Measurements from ENCODE around the gene OR8J3.
"Not testable (repeated sequence)": the region's sequence is repeated elsewhere in the genome, so short reads cannot be mapped to it uniquely, and the experiment has no call there.

Gene OR8J3, protein sequence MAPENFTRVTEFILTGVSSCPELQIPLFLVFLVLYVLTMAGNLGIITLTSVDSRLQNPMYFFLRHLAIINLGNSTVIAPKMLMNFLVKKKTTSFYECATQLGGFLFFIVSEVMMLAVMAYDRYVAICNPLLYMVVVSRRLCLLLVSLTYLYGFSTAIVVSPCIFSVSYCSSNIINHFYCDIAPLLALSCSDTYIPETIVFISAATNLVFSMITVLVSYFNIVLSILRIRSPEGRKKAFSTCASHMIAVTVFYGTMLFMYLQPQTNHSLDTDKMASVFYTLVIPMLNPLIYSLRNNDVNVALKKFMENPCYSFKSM

DNA sequence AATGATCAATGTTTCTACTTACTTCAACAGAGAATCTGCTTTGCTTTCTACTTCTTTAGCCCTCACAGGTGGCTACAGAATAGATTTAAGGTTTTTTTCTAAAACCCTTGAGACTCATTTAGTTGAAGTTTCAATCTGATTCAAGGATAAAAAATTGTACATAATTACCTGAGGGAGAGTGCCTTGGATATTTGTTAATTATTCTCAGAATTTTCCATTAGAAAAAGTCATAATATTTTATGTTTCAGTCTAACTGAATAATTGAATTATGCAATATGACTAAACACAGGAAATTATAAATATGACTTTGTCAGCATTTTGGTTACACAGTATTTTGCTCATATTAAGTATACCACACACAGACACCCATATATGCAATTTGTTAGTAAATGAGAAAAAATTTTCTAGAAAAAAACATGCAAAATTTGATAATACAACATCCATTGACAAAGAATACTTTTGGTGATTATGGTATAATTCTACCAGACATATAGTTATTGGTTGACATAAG, at the start of gene OR8J3:
Gene OR8J3 (minus strand): TSS at position 51 of the 511 bp plus-strand sequence. CDS start 2,483 bp downstream, outside the sequence.
- no peak for DNase-seq (ENCODE audit: low spot score)

- no peak for DNase-seq (ENCODE audit: low spot score)
Observed at GRCh38 chr11:56188602-56189001, 48.6 kb upstream of the OR8J3 start.

GRCh38 chr11:56183459-56183858, 43.5 kb upstream of the OR8J3 start:
- no peak for DNase-seq (ENCODE audit: low spot score)

- DNase-seq (ENCODE audit: low spot score) = no peak
Observed at GRCh38 chr11:56176318-56176717, 36.3 kb upstream of the OR8J3 start, which contains the start of gene OR5J2. Gene OR5J2, plus strand, starts transcription at chr11:56176618. Its CDS starts 0 bp downstream, at chr11:56176618.

GRCh38 chr11:56172256-56172830, 32.3 kb upstream of the OR8J3 start:
- DNase-seq (ENCODE audit: low spot score) = no peak

- DNase-seq (ENCODE audit: low spot score) = no peak
Observed at GRCh38 chr11:56163804-56164203, 23.8 kb upstream of the OR8J3 start.

DNA sequence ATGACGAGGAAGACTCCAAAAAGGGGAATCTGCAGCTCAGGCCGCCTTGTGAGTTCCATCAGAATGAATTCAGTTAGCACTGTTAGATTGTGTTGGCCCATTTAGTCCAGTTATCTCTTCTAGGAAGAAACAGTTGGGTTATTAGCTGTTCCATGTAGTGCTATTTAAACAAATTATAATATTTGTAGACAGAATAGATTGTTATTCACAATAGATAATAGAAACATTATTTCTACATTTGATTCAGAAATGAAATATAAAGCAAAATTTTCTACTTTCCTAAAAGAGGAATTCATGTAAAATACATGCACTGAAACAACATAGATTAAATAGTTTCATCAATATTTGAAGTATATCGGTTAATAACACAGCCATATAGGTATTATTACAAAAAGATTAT, 20.2 kb upstream of the OR8J3 start, which contains the start of gene OR8K5:
Gene OR8K5 (minus strand): TSS at position 101 of the 400 bp plus-strand sequence. CDS start 0 bp downstream, at position 101.
- DNase-seq (ENCODE audit: low spot score) = no peak

DNA sequence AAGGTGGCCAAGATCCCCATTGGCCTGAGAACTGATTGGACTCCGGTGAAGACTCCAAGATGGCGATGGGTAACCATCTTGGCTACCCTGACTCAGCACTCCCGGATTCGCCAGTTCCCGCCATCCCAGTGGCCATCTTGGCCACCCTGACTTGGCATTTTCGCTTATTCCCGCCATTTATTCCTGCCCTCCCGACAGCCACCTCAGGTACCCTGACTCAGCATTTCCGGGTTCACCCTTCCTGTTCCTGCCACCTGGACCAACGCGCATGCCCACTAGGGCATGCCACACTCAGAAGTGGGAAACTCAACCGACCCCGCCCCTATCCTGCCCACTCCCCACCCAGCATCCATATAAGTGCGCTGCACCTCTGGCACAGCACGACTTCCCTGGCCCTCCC, 12.3 kb upstream of the OR8J3 start:
- DNase-seq (ENCODE audit: low spot score) = no peak

- DNase-seq (ENCODE audit: low spot score) = no peak
Observed at GRCh38 chr11:56151376-56151775, 11.4 kb upstream of the OR8J3 start.

DNA sequence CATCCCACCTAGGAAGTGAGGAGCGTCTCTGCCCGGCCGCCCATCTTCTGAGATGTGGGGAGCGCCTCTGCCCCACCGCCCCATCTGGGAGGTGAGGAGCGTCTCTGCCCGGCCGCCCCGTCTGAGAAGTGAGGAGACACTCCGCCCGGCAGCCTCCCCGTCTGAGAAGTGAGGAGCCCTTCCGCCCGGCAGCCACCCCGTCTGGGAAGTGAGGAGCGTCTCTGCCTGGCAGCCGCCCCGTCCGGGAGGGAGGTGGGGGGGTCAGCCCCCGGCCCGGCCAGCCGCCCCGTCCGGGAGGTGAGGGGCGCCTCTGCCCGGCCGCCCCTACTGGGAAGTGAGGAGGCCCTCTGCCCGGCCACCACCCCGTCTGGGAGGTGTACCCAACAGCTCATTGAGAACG, 3.7 kb upstream of the OR8J3 start:
- DNase-seq (ENCODE audit: low spot score) = not testable (repeated sequence)

GRCh38 chr11:56122073-56122472, 17.9 kb downstream of the OR8J3 start, which contains the start of gene OR8H3:
Gene OR8H3, plus strand, starts transcription at chr11:56122373. Its CDS starts 0 bp downstream, at chr11:56122373.
- no peak for DNase-seq (ENCODE audit: low spot score)

DNA sequence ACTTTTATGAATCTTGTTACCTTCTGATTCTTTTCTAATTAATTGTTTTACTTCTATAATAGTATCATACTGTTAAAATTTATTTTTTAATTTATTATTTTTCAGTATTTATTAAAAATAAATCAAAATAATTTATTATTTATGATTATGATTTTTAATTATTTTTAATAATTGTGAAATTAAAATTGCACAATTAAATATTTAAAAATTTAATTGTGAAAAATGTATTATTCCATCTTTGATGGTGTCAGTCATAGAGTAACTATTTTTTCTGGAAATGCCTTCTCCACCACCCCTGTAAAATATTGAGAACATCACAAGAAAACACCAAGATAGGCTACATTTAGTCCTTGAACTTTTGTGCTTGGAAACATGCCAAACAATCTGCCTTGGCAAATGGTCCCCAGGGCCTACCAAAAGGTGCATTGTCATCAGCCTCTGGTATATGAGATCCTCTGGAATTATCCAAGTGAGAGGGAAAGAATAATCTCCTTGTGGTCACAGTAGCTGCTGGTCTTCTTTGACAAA, 36.7 kb downstream of the OR8J3 start, which contains the start of gene OR8H2:
Gene OR8H2 (plus strand): TSS at position 478 of the 528 bp plus-strand sequence. CDS start 1,356 bp downstream, outside the sequence.
- no peak for DNase-seq (ENCODE audit: low spot score)

GRCh38 chr11:56093008-56093407, 47.0 kb downstream of the OR8J3 start, which contains the start of gene OR8I2:
Gene OR8I2, plus strand, starts transcription at chr11:56093308. Its CDS starts 0 bp downstream, at chr11:56093308.
- no peak for DNase-seq (ENCODE audit: low spot score)

GRCh38 chr11:56089697-56090096, 50.3 kb downstream of the OR8J3 start:
- no peak for DNase-seq (ENCODE audit: low spot score)
